H1 (cell line): ENCODE data around the gene CBR4. TPM values are rescaled to one million over a fixed set of nuclear protein-coding genes. Genes with fewer than 3 reads are reported as not detected.
A peak's percentile ranks its signal among the peaks of the same experiment; 100 is the strongest.

Experiments used
- CTCF ChIA-PET: fragments of 300-600 bp; sonication (Branson Sonifier 250); formaldehyde crosslinking; loops from one replicate; lab custom pipeline; 2021; ENCODE audit not compliant: partially characterized antibody; lab: Charles Lee
- POLR2A ChIA-PET: fragments of 300-600 bp; sonication (Branson Sonifier 250); formaldehyde crosslinking; loops from one replicate; lab custom pipeline; 2021; ENCODE audit warnings: inconsistent platforms; ENCODE audit not compliant: partially characterized antibody; lab: Charles Lee
- DNase-seq, 2 experiments: peaks; one replicate each; pipeline versions ENCODE4 v3.0.0 to v3.0.0-alpha.2; 2010 to 2022; ENCODE audit warnings: low spot score in 2 of 2, low read depth in 1 of 2, mixed read lengths in 1 of 2
- FAIRE-seq: peaks from 2 replicates; lab custom pipeline; 2011; peaks lifted over from hg19 to GRCh38; lab: Jason Lieb, UNC
- H2AFZ ChIP-seq: 2 replicates; pipeline ENCODE4 v1.8.1; 2012; ENCODE audit warnings: low read length, inconsistent platforms
- H2AK5ac ChIP-seq: 2 replicates; pipeline ENCODE4 v1.6.1; 2013; ENCODE audit warnings: low read depth, low read length
- H2BK120ac ChIP-seq: replicated peaks from 2 replicates; pipeline ENCODE3; 2013; ENCODE audit warnings: low read depth, low read length, inconsistent platforms
- H2BK12ac ChIP-seq: 2 replicates; pipeline ENCODE4 v1.6.1; 2013; ENCODE audit warnings: low read depth, low read length
- H2BK15ac ChIP-seq: 2 replicates; pipeline ENCODE4 v1.6.1; 2013; ENCODE audit warnings: low read length
- H2BK20ac ChIP-seq: 2 replicates; pipeline ENCODE4 v1.6.1; 2013; ENCODE audit warnings: low read length
- H2BK5ac ChIP-seq: 2 replicates; pipeline ENCODE4 v1.6.1; 2013; ENCODE audit warnings: low read depth, low read length
- H3K14ac ChIP-seq: 2 replicates; pipeline ENCODE4 v1.6.1; 2013; ENCODE audit warnings: inconsistent platforms; ENCODE audit not compliant: insufficient read length
- H3K18ac ChIP-seq: 2 replicates; pipeline ENCODE4 v1.6.1; 2013; ENCODE audit warnings: low read length; ENCODE audit errors: extremely low read depth
- H3K23ac ChIP-seq: 2 replicates; pipeline ENCODE4 v1.6.1; 2013; ENCODE audit warnings: inconsistent platforms; ENCODE audit not compliant: insufficient read length
- H3K23me2 ChIP-seq: 2 replicates; pipeline ENCODE4 v1.6.1; 2013; ENCODE audit warnings: low read depth, low read length
- H3K27ac ChIP-seq: 2 replicates; pipeline ENCODE4 v1.6.1; 2011; ENCODE audit warnings: low read depth, low read length, inconsistent platforms
- H3K27me3 ChIP-seq, 4 experiments: replicated peaks in 1 of 4; 1 replicate in 1 of 4; 2 replicates in 3 of 4; pipeline versions ENCODE4 v1.6.1 to v1.8.1; 2011 to 2013; ENCODE audit warnings: low read length in 3 of 4, mild to moderate bottlenecking in 3 of 4, inconsistent platforms in 2 of 4, mixed read lengths in 2 of 4, moderate library complexity in 1 of 4; ENCODE audit not compliant: control insufficient read depth in 3 of 4, insufficient read depth in 3 of 4; ENCODE audit errors: extremely low read depth in 1 of 4
- H3K36me3 ChIP-seq, 4 experiments: 2 replicates each; pipeline versions ENCODE4 v1.6.1 to v1.8.1; 2011 to 2013; ENCODE audit warnings: mild to moderate bottlenecking in 4 of 4, low read length in 3 of 4, moderate library complexity in 2 of 4, control low read depth in 1 of 4, inconsistent platforms in 1 of 4; ENCODE audit not compliant: insufficient read depth in 4 of 4, control insufficient read depth in 2 of 4
- H3K4ac ChIP-seq: replicated peaks from 2 replicates; pipeline ENCODE3; 2013; ENCODE audit warnings: low read length, low read depth, mixed read lengths, inconsistent platforms; ENCODE audit not compliant: insufficient read length
- H3K4me1 ChIP-seq, 4 experiments: replicated peaks in 1 of 4; 1 replicate in 1 of 4; 2 replicates in 3 of 4; pipeline versions ENCODE4 v1.6.1 to v1.8.1; 2011 to 2013; ENCODE audit warnings: low read length in 3 of 4, inconsistent platforms in 2 of 4, mixed read lengths in 1 of 4; ENCODE audit not compliant: insufficient read depth in 4 of 4, control insufficient read depth in 3 of 4
- H3K4me2 ChIP-seq, 2 experiments: 2 replicates each; pipeline versions ENCODE4 v1.6.1 to v1.8.1; 2011 to 2013; ENCODE audit warnings: low read depth in 2 of 2, low read length in 2 of 2, control low read depth in 1 of 2, inconsistent platforms in 1 of 2, mild to moderate bottlenecking in 1 of 2; ENCODE audit not compliant: insufficient read depth in 1 of 2
- H3K4me3 ChIP-seq, 4 experiments: fragments of 200-600, 300-600 bp in 1 of 4; sonication (generic), shearing (Covaris generic), sonication (Bioruptor Twin) in 1 of 4; 2 replicates each; pipeline versions ENCODE4 v1.5.1 to v1.8.1; 2011 to 2016; ENCODE audit warnings: low read length in 4 of 4, low read depth in 3 of 4, control low read depth in 2 of 4, inconsistent platforms in 2 of 4, mild to moderate bottlenecking in 2 of 4, mixed read lengths in 1 of 4, moderate library complexity in 1 of 4; ENCODE audit not compliant: insufficient read depth in 2 of 4; ENCODE audit errors: extremely low read depth in 1 of 4
- H3K56ac ChIP-seq: replicated peaks from 2 replicates; pipeline ENCODE3; 2013; ENCODE audit warnings: low read depth, mild to moderate bottlenecking, mixed read lengths, low read length, inconsistent platforms; ENCODE audit not compliant: insufficient read length
- H3K79me1 ChIP-seq: 2 replicates; pipeline ENCODE4 v1.6.1; 2013; ENCODE audit warnings: low read depth, low read length, control low read depth
- H3K79me2 ChIP-seq, 2 experiments: 2 replicates each; pipeline versions ENCODE4 v1.6.1 to v1.8.1; 2012 to 2013; ENCODE audit warnings: low read length in 2 of 2, mild to moderate bottlenecking in 2 of 2, inconsistent platforms in 1 of 2; ENCODE audit not compliant: insufficient read depth in 2 of 2, control insufficient read depth in 1 of 2
- H3K9ac ChIP-seq, 4 experiments: replicated peaks in 1 of 4; 1 replicate in 1 of 4; 2 replicates in 3 of 4; pipeline versions ENCODE4 v1.6.1 to v1.8.1; 2011 to 2013; ENCODE audit warnings: low read depth in 3 of 4, low read length in 3 of 4, control low read depth in 2 of 4, mild to moderate bottlenecking in 2 of 4, moderate library complexity in 2 of 4, inconsistent platforms in 1 of 4; ENCODE audit errors: extremely low read depth in 1 of 4
- H3K9me3 ChIP-seq, 2 experiments: 2 replicates each; pipeline versions ENCODE4 v1.6.1 to v1.8.1; 2012 to 2013; ENCODE audit warnings: mild to moderate bottlenecking in 2 of 2, moderate library complexity in 2 of 2, control low read depth in 1 of 2, inconsistent platforms in 1 of 2, low read depth in 1 of 2, low read length in 1 of 2, mixed read lengths in 1 of 2; ENCODE audit not compliant: insufficient read depth in 2 of 2
- H4K20me1 ChIP-seq, 2 experiments: replicated peaks in 1 of 2; 2 replicates each; pipeline versions ENCODE3 to v1.8.1; 2011 to 2013; ENCODE audit warnings: inconsistent platforms in 2 of 2, low read length in 2 of 2, mild to moderate bottlenecking in 1 of 2; ENCODE audit not compliant: insufficient read depth in 2 of 2, control insufficient read depth in 1 of 2
- H4K5ac ChIP-seq: 2 replicates; pipeline ENCODE4 v1.6.1; 2013; ENCODE audit warnings: low read length, low read depth, mixed read lengths, inconsistent platforms; ENCODE audit not compliant: insufficient read length
- H4K8ac ChIP-seq: 2 replicates; pipeline ENCODE4 v1.8.0; 2013; ENCODE audit warnings: mild to moderate bottlenecking, moderate library complexity, low read length, inconsistent platforms; ENCODE audit not compliant: insufficient read depth; ENCODE audit errors: extremely low read depth
- H4K91ac ChIP-seq: replicated peaks from 2 replicates; pipeline ENCODE3; 2013; ENCODE audit warnings: low read length, mixed read lengths, inconsistent platforms; ENCODE audit not compliant: insufficient read length
- ASH2L ChIP-seq: fragments of 200-600, 300-600 bp; sonication (generic); IDR thresholded peaks from one replicate; pipeline ENCODE4 v1.7.1; 2017; ENCODE audit warnings: low read length
- BCL11A ChIP-seq, 2 experiments: IDR thresholded peaks; one replicate each; pipeline ENCODE4 v1.6.1; 2011; ENCODE audit warnings: low read depth in 2 of 2, low read length in 2 of 2, mild to moderate bottlenecking in 2 of 2
- BRCA1 ChIP-seq: IDR thresholded peaks from 2 replicates; pipeline ENCODE4 v1.6.1; 2012; ENCODE audit warnings: low read depth, low read length, improper control_type of control experiment
- CBX5 ChIP-seq: fragments of 300-800, 300-1000 bp; sonication (generic); IDR thresholded peaks from 2 replicates; pipeline ENCODE4 v1.7.1; 2016; ENCODE audit warnings: antibody characterized with exemption, low read length, low read depth
- FOSL1 ChIP-seq: IDR thresholded peaks from 2 replicates; pipeline ENCODE4 v1.6.1; 2011; ENCODE audit warnings: mild to moderate bottlenecking, low read depth, low read length, moderate library complexity; ENCODE audit not compliant: insufficient read depth
- GABPA ChIP-seq: IDR thresholded peaks from 2 replicates; pipeline ENCODE4 v1.6.1; 2011; ENCODE audit warnings: mild to moderate bottlenecking, low read length, moderate library complexity, borderline replicate concordance; ENCODE audit not compliant: insufficient read depth
- MAFK ChIP-seq: IDR thresholded peaks from 2 replicates; pipeline ENCODE4 v1.6.1; 2012; ENCODE audit warnings: low read depth, mild to moderate bottlenecking, improper control_type of control experiment, low read length
- RFX5 ChIP-seq: IDR thresholded peaks from 2 replicates; pipeline ENCODE4 v1.6.1; 2011; ENCODE audit warnings: low read depth, low read length, improper control_type of control experiment, borderline replicate concordance
- SP2 ChIP-seq: IDR thresholded peaks from 2 replicates; pipeline ENCODE4 v1.6.1; 2012; ENCODE audit warnings: mild to moderate bottlenecking, low read length, inconsistent platforms
- TBP ChIP-seq: IDR thresholded peaks from 2 replicates; pipeline ENCODE4 v1.6.1; 2011; ENCODE audit warnings: low read depth, low read length, improper control_type of control experiment
- TCF12 ChIP-seq: IDR thresholded peaks from 2 replicates; pipeline ENCODE4 v1.6.1; 2011; ENCODE audit warnings: low read depth, mild to moderate bottlenecking, low read length
- TEAD4 ChIP-seq: IDR thresholded peaks from 2 replicates; pipeline ENCODE4 v1.6.1; 2012; ENCODE audit warnings: low read depth, low read length, inconsistent platforms, mixed read lengths
- YY1 ChIP-seq: IDR thresholded peaks from 2 replicates; pipeline ENCODE4 v1.6.1; 2011; ENCODE audit warnings: low read depth, mild to moderate bottlenecking, low read length
- polyA plus RNA-seq, 7 experiments: library from polyadenylated mRNA; depleted of rRNA in 3 of 7; stranded (reverse) in 5 of 7; unstranded in 2 of 7; fragments of >200 nt in 5 of 7; fragments of 200-250 nt in 2 of 7; gene quantifications; 1 replicate in 5 of 7; 2 replicates in 1 of 7; 4 replicates in 1 of 7; pipeline versions ENCODE4 v1.2.1 to v1.2.3, GENCODE V29; 2011 to 2013; ENCODE audit warnings: missing spikeins in 2 of 7, mixed read lengths in 2 of 7
- total RNA-seq: library from RNA; stranded (reverse); fragmentation: NEBNext Ultra II Directional; extraction: Animal tissue kit (Norgen Biotek cat#: 25700); gene quantifications from 2 replicates; pipeline ENCODE4 v1.2.1, GENCODE V29; 2021
- TF ChIP-seq, protein P1 (sequence below): IDR thresholded peaks from 2 replicates; pipeline ENCODE4 v1.6.1; 2012; ENCODE audit warnings: inconsistent platforms
- TF ChIP-seq, protein P2 (sequence below): IDR thresholded peaks from 2 replicates; pipeline ENCODE4 v1.6.1; 2012; ENCODE audit warnings: inconsistent platforms

CBR4 gene
- total and polyA plus RNA-seq, 2 of the 8 experiments (the other 6 are each of a cell fraction or from before 2014, with no cell fraction given), result 8.6 to 29.5 TPM

DNA sequence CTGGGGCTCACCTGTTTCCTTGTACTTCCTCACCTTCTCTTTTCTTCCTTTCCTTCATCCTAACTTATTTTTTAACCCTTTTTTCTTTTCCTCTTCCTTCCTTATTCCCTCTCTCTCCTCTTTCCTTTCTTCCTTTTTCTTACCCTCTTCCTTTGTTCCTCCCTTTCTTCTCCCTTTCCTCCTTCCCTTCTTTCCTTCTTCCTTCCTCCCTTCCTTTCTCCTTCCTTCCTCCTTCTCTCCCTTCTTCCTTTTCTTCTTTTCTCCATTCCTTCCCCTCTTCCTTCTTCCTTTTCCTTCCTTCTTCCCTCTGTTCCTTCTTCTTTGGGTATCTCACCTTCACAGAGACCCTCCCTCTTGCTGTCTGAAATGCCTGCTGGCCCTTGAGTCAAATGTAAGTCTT, 22.1 kb upstream of the CBR4 start:
- Histone ChIP-seq H3K4me3 (no peak overlapping the region), H2AFZ (peak overlapping the region; percentile 3; the same call in 1 of the 2 replicates)
- no peak for FAIRE-seq
- TF ChIP-seq, protein P1, sequence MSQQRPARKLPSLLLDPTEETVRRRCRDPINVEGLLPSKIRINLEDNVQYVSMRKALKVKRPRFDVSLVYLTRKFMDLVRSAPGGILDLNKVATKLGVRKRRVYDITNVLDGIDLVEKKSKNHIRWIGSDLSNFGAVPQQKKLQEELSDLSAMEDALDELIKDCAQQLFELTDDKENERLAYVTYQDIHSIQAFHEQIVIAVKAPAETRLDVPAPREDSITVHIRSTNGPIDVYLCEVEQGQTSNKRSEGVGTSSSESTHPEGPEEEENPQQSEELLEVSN, result no peak
- no peak for TF ChIP-seq RFX5
- no peak for TF ChIP-seq TCF12
- no peak for TF ChIP-seq SP2
- no peak for TF ChIP-seq YY1
- TF ChIP-seq BCL11A (IDR thresholded peaks at IDR 0.05; ENCODE audit: low read depth in 2 of 2, low read length in 2 of 2), result no peak
- TF ChIP-seq TEAD4, result no peak
- no peak for TF ChIP-seq FOSL1
- no peak for TF ChIP-seq MAFK
- TF ChIP-seq, protein P2, sequence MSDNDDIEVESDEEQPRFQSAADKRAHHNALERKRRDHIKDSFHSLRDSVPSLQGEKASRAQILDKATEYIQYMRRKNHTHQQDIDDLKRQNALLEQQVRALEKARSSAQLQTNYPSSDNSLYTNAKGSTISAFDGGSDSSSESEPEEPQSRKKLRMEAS, result no peak
- no peak for TF ChIP-seq TBP
- no peak for TF ChIP-seq ASH2L
- no peak for TF ChIP-seq CBX5
- no peak for TF ChIP-seq BRCA1
- no peak for TF ChIP-seq GABPA

More for the DNA sequence above, 22.1 kb upstream of the CBR4 start:
- Histone ChIP-seq H4K5ac (no peak overlapping the region), H3K56ac (no peak overlapping the region), H3K9ac (no peak overlapping the region), H3K23ac (no peak overlapping the region), H3K27me3 (no peaks in the 10 kb centered on the region), H3K14ac (no peak overlapping the region), H3K4ac (no peak overlapping the region), H3K27ac (no peak overlapping the region), H2BK20ac (no peak overlapping the region), H2AK5ac (no peak overlapping the region), H3K79me1 (no peaks in the 10 kb centered on the region), H2BK12ac (no peak overlapping the region), H3K4me1 (no peaks in the 10 kb centered on the region; a peak in 1 of 7 replicates), H4K8ac (no peak overlapping the region), H3K36me3 (no peaks in the 10 kb centered on the region), H3K23me2 (no peaks in the 10 kb centered on the region; the same call in 1 of the 2 replicates), H4K20me1 (no peaks in the 10 kb centered on the region), H3K18ac (no peak overlapping the region), H2BK5ac (no peak overlapping the region), H4K91ac (no peak overlapping the region), H3K9me3 (peaks cover 2 to 7% of the 10 kb centered on the region in 2 experiments; a peak in 1 of 4 replicates), H2BK15ac (no peak overlapping the region), H3K4me2 (no peak overlapping the region), H2BK120ac (no peak overlapping the region), H3K79me2 (no peaks in the 10 kb centered on the region)
- ChIA-PET POLR2A (no interaction called here), CTCF (interaction anchor here (1.0 kb wide), 1 partner anchor 14 kb away, joined by 4 read pairs; no protein-coding TSS in a partner anchor)
- no peak for DNase-seq
